ENCODE results near the gene IFT81.

DNA sequence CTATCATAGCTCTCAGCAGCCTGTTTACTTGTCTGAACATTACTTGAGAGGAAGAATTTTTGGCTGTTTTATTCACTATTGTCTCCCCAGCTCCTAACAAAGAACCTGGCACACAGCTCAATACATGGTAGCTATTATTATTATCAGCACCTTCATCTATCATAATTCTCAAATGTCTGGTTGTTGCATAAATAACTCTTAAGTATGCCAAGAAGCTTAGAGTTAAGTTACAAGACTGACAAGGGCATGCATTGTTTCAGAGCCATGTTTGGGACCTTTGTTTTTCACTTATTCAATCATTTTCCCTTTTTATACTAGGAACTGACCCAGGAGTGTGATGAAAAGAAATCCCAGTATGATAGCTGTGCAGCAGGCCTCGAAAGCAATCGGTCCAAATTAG, 79.4 kb downstream of the IFT81 start:
- TF ChIP-seq, protein P1, sequence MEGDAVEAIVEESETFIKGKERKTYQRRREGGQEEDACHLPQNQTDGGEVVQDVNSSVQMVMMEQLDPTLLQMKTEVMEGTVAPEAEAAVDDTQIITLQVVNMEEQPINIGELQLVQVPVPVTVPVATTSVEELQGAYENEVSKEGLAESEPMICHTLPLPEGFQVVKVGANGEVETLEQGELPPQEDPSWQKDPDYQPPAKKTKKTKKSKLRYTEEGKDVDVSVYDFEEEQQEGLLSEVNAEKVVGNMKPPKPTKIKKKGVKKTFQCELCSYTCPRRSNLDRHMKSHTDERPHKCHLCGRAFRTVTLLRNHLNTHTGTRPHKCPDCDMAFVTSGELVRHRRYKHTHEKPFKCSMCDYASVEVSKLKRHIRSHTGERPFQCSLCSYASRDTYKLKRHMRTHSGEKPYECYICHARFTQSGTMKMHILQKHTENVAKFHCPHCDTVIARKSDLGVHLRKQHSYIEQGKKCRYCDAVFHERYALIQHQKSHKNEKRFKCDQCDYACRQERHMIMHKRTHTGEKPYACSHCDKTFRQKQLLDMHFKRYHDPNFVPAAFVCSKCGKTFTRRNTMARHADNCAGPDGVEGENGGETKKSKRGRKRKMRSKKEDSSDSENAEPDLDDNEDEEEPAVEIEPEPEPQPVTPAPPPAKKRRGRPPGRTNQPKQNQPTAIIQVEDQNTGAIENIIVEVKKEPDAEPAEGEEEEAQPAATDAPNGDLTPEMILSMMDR (IDR thresholded peaks at IDR 0.05): no peak
- TF ChIP-seq NFIC (IDR thresholded peaks at IDR 0.05; ENCODE audit: borderline replicate concordance) (no peak), POLR2AphosphoS5 (IDR thresholded peaks at IDR 0.05; ENCODE audit: low read depth, low read length) (no peak), SMC3 (IDR thresholded peaks at IDR 0.05; ENCODE audit: low read depth, low read length) (no peak), RFX5 (IDR thresholded peaks at IDR 0.05; ENCODE audit: low read length) (no peak)
- TF ChIP-seq, protein P2, sequence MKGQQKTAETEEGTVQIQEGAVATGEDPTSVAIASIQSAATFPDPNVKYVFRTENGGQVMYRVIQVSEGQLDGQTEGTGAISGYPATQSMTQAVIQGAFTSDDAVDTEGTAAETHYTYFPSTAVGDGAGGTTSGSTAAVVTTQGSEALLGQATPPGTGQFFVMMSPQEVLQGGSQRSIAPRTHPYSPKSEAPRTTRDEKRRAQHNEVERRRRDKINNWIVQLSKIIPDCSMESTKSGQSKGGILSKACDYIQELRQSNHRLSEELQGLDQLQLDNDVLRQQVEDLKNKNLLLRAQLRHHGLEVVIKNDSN (IDR thresholded peaks at IDR 0.05; ENCODE audit: borderline replicate concordance, low read depth): no peak
